ENCODE results near the gene CYB561A3. TPM values are rescaled to one million over a fixed set of nuclear protein-coding genes. Genes with fewer than 3 reads are reported as not detected.

CYB561A3 gene
- total RNA-seq, 1 experiment from 2014 or later, result 80.3 TPM

- in situ Hi-C loops (cut with HindIII; ENCODE audit: low pct_unique_long_range_greater_than_20kb, low sequenced_read_pairs), result no loop called here
- ChIA-PET CTCF (no interaction called here), POLR2A (no interaction called here)
- ATAC-seq (no peak), DNase-seq (ENCODE audit: low read depth, low spot score) (no peak)
- H3K27me3 ChIP-seq (ENCODE audit: control insufficient read depth, insufficient read depth, low read length), result no peaks in the 10 kb centered on the region
- no peak for TF ChIP-seq CTCF (IDR thresholded peaks at IDR 0.05)
- no peak for TF ChIP-seq SIN3A (IDR thresholded peaks at IDR 0.05; ENCODE audit: borderline replicate concordance, insufficient read depth, low read depth, low read length)
- TF ChIP-seq REST (IDR thresholded peaks at IDR 0.05; ENCODE audit: insufficient read depth in 1 of 2, low read depth in 2 of 2, low read length in 1 of 2), result no peak
- no peak for TF ChIP-seq POLR2AphosphoS5 (IDR thresholded peaks at IDR 0.05; ENCODE audit: low read depth, low read length)
- no peak for TF ChIP-seq TCF7L2 (IDR thresholded peaks at IDR 0.05; ENCODE audit: low read depth, low read length)
- no TSS peak for BruUV-seq (replicated peaks)
- peaks cover 18% of the 10 kb centered on the region for H3K36me3 ChIP-seq (ENCODE audit: control insufficient read depth, insufficient read depth, low read length)
- H3K27ac ChIP-seq (ENCODE audit: low read length), result peak overlapping the region; percentile 92
- peak overlapping the region; percentile 92 to 98 for H3K4me3 ChIP-seq (ENCODE audit: low read depth in 2 of 2, low read length in 2 of 2)
- H3K4me1 ChIP-seq (ENCODE audit: control insufficient read depth, insufficient read depth, low read length), result peaks cover 31% of the 10 kb centered on the region
- H3K9me3 ChIP-seq (ENCODE audit: control insufficient read depth, insufficient read depth, low read depth, low read length), result no peaks in the 10 kb centered on the region
- intact Hi-C loops (cut with micrococcal nuclease; ENCODE audit: unreplicated experiment), result no loop called here
Observed at GRCh38 chr11:61332281-61332796, 29.3 kb downstream of the CYB561A3 start.

GRCh38 chr11:61331651-61332050 lies 30.0 kb downstream of the CYB561A3 start:
- no TSS peak for BruUV-seq (replicated peaks)
- CTCF ChIA-PET, result no interaction called here
- Histone ChIP-seq H3K36me3 (ENCODE audit: control insufficient read depth, insufficient read depth, low read length) (peaks cover 20% of the 10 kb centered on the region), H3K4me3 (ENCODE audit: low read depth in 2 of 2, low read length in 2 of 2) (peak overlapping the region; percentile 92 to 98), H3K4me1 (ENCODE audit: control insufficient read depth, insufficient read depth, low read length) (peaks cover 31% of the 10 kb centered on the region), H3K27me3 (ENCODE audit: control insufficient read depth, insufficient read depth, low read length) (no peaks in the 10 kb centered on the region), H3K27ac (ENCODE audit: low read length) (peak overlapping the region; percentile 92), H3K9me3 (ENCODE audit: control insufficient read depth, insufficient read depth, low read depth, low read length) (no peaks in the 10 kb centered on the region)
- intact Hi-C loops (cut with micrococcal nuclease; ENCODE audit: unreplicated experiment), result no loop called here
- no peak for TF ChIP-seq SIN3A (IDR thresholded peaks at IDR 0.05; ENCODE audit: borderline replicate concordance, insufficient read depth, low read depth, low read length)
- TF ChIP-seq CTCF (IDR thresholded peaks at IDR 0.05), result no peak
- no peak for TF ChIP-seq REST (IDR thresholded peaks at IDR 0.05; ENCODE audit: insufficient read depth in 1 of 2, low read depth in 2 of 2, low read length in 1 of 2)
- no peak for TF ChIP-seq POLR2AphosphoS5 (IDR thresholded peaks at IDR 0.05; ENCODE audit: low read depth, low read length)
- no peak for TF ChIP-seq TCF7L2 (IDR thresholded peaks at IDR 0.05; ENCODE audit: low read depth, low read length)
- POLR2A ChIA-PET, result no interaction called here
- DNase-seq (ENCODE audit: low read depth, low spot score) (no peak), ATAC-seq (no peak)
- in situ Hi-C loops (cut with HindIII; ENCODE audit: low pct_unique_long_range_greater_than_20kb, low sequenced_read_pairs), result no loop called here
